CD4-positive, alpha-beta T cell treated with Interleukin-4 for 4 hours (primary cell): ENCODE results near the gene PSKH1.

ENCODE experiments used
- DNase-seq: peaks from one replicate; pipeline ENCODE4 v3.0.0-alpha.2; 2020

The PSKH1 gene

GRCh38 chr16:67868290-67868689, 24.8 kb upstream of the PSKH1 start:
- no peak for DNase-seq

DNA sequence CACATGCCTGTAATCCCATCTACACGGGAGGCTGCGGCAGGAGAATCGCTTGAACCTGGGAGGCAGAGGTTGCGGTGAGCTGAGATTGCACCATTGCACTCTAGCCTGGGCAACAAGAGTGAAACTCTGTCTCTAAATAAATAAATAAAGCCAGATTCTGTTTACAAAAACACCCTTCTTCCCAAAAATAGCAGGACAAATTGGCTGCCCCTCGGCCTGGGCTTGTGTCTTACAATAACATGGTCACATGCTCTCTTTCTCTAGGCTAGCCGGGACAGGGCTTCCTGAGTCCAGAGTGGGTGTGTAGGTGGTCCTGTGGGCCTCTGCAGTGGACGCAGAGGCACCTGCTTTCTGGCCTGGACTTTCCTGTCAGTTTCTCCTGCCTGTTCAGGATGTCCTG, 23.4 kb upstream of the PSKH1 start:
- DNase-seq = no peak

DNA sequence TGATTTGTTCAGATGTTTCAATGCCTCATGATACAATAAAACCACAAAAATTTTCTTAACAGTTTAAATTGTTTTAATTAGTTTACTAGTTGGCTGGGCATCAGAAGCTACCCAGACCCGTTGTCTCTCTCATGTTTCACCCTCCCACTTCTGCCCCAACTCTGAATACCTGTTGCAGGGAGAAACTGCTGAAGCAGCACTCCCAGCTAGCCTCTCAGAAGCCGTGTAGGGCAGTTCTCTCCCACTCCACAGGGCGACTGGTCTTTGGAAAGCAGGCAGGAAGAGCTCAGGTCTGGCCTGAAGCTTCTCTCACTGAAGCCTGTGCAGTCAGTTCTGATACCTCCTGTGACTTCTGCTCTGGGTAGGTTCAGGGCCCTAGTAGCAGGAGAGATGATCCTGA, 21.8 kb upstream of the PSKH1 start:
- no peak for DNase-seq

- DNase-seq = no peak
Measured at GRCh38 chr16:67872131-67872630, 20.9 kb upstream of the PSKH1 start.

- peak; percentile 87 for DNase-seq
Measured at GRCh38 chr16:67872631-67873434, 20.2 kb upstream of the PSKH1 start, which contains the start of gene EDC4. EDC4 (plus strand) TSS chr16:67873052; CDS start chr16:67873262, 210 bp downstream.

DNA sequence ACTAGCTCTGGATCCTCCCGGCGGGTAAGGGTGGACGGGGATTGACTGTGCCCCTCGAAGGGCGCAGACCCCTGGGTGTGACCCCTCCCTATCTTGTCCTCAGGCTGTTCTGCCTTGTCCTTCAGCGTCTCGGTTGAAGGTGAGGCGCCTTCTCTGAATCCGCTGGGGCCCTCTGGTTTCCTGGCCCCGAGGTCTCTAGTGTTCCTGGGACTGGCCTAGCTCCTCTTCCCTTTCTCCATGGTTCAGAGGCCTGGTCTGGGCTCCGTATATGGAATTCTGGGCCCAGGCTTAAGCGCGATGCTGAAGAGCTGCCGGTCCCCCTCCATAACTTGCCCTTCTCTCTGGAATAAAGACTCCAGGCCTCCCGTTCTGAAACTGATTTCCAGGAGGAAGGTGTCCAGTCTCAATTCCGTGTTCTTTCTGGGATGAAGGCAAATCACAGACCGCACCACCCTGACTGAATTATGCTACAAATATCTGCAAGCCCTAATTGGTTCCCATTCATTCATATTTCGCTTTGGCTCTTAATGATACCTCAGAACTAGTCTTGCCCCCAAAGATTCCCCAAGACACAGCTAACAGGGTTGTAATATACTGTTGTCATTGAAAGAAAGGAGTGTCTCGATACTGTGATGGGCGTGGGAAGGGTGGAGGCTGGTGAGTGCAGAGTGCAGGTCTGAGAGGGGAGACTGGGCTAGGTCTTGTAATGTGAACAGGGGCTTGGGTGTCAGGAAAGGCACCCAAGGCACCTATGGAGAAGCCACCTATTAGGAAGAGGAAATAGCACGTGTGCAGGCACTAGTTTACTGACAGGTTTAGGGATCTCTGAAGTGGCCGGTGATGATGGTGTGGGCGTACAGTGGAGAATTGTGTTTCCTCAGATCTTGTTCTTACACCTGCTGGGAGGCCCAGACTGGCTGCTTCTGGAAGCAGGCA, 19.4 kb upstream of the PSKH1 start:
- no peak for DNase-seq

DNA sequence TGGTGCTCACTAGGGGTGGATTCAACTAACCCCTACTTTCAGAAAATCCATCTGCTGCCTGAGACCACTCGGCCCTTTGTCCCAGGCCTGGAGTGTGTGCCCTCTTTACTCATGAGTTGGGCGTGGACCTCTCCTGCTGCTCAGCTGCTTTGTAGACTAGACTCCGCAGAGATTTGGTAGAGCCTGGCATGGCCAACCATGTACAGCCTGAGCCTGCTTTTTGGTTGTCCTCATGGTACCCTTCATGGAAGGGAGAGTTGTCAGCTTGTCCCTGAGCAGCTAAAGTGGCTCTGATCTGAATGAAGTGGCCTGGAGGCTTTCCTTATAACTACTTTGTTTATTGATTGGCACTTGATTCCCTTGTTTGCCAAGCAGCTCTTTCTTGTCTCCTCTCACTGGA, 18.7 kb upstream of the PSKH1 start:
- no peak for DNase-seq

DNA sequence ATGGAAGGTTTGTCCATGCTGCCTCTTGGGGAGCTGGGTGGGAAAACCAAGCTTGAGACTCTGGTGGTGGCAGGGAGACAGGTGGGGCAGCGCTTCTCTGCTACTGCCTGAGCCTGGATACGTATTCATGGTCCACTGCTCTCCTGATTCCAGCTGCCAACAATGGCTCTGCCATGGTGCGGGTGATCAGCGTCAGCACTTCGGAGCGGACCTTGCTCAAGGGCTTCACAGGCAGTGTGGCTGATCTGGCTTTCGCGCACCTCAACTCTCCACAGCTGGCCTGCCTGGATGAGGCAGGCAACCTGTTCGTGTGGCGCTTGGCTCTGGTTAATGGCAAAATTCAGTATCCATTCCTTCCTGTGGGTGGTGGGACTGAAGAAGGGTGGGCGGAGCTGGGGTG, 16.0 kb upstream of the PSKH1 start:
- DNase-seq = no peak

DNA sequence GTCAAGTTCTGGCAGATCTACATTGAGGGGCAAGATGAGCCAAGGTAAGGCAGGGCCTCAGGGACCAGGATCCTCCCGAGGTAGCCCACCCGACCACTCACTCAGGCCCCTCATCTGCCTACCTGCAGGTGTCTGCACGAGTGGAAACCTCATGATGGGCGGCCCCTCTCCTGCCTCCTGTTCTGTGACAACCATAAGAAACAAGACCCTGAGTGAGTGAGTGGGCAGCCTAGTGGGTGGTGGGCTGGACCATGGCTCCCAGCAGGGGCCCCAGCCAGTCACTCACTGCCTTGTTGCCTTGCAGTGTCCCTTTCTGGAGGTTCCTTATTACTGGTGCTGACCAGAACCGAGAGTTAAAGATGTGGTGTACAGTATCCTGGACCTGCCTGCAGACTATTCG, 14.8 kb upstream of the PSKH1 start:
- DNase-seq = no peak

- no peak for DNase-seq
Measured at GRCh38 chr16:67878846-67879245, 14.2 kb upstream of the PSKH1 start.

- no peak for DNase-seq
Measured at GRCh38 chr16:67879462-67879861, 13.6 kb upstream of the PSKH1 start.

GRCh38 chr16:67879936-67880335, 13.1 kb upstream of the PSKH1 start:
- DNase-seq = no peak

GRCh38 chr16:67880584-67880983, 12.5 kb upstream of the PSKH1 start:
- DNase-seq = no peak

GRCh38 chr16:67881621-67882161, 11.4 kb upstream of the PSKH1 start:
- DNase-seq = no peak

GRCh38 chr16:67882374-67883145, 10.5 kb upstream of the PSKH1 start:
- no peak for DNase-seq

DNA sequence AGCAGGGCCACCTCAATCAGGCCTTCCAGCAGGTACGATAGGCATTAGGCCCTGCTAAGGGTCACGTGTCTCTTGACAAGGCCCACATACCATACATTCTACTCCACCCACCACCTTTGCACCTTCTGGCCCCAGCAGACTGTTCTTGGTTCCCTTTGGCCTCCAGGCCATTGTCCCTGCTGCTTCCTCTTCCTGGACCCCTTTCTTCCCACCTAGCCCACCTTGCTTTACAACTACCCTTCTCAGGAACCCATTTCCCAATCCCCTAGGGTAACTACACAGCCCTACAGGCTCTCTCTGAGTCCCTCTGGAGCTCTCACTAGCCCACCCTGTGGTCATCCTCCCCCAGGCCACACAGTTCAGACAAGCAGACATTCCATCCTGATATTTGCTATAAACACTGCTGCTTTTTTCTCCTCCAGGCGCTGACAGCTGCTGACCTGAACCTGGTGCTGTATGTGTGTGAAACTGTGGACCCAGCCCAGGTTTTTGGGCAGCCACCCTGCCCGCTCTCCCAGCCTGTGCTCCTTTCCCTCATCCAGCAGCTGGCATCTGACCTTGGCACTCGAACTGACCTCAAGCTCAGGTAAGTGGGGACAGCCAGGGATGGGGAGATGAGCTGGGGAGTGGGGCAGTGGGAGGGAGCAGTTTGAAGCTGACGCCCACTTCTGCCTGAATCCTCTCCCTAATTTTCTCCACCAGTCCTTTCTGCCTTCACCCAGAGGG, 9.7 kb upstream of the PSKH1 start:
- no peak for DNase-seq

- DNase-seq = peak; percentile 55
Measured at GRCh38 chr16:67883872-67884261, 9.2 kb upstream of the PSKH1 start.

DNA sequence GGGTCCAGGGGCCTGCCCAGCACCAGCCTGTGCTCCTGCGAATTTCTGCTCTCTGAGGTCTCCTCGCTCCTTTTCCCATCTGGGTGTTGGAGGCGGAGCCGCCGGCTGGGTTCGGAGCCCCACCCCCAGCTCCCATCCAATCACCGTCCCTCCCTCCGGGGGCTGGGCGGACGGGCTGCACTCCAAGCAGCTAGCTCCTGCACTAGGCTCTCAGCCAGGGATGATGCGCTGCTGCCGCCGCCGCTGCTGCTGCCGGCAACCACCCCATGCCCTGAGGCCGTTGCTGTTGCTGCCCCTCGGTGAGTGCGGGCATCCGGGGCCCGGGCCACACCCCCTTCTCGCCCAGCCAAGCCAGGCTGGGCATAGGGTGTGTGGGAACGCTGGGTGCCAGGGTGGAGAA, 8.4 kb upstream of the PSKH1 start, which contains the start of gene NRN1L:
Gene NRN1L (plus strand): TSS at position 202 of the 400 bp plus-strand sequence. CDS start 19 bp downstream, at position 221.
- DNase-seq = no peak

- DNase-seq = no peak
Measured at GRCh38 chr16:67885545-67885944, 7.5 kb upstream of the PSKH1 start.

- DNase-seq = no peak
Measured at GRCh38 chr16:67885976-67886375, 7.1 kb upstream of the PSKH1 start.

- DNase-seq = no peak
Measured at GRCh38 chr16:67886387-67886786, 6.7 kb upstream of the PSKH1 start.

- no peak for DNase-seq
Measured at GRCh38 chr16:67888331-67888730, 4.7 kb upstream of the PSKH1 start.
